Right hindlimb (tissue), 1 donor: Measurements from ENCODE around the gene ADK.
A peak's percentile ranks its signal among the peaks of the same experiment; 100 is the strongest.

Experiments used
- DNase-seq: peaks from one replicate; pipeline ENCODE4 v3.0.0-alpha.2; 2018

ADK gene

GRCh38 chr10:74377476-74377875 lies 226.5 kb downstream of the ADK start:
- no peak for DNase-seq

GRCh38 chr10:74379474-74379873 lies 228.5 kb downstream of the ADK start:
- DNase-seq: no peak

GRCh38 chr10:74380795-74381194 lies 229.8 kb downstream of the ADK start:
- no peak for DNase-seq

- no peak for DNase-seq
Observed at GRCh38 chr10:74381291-74381853, 230.4 kb downstream of the ADK start.

- DNase-seq: no peak
Observed at GRCh38 chr10:74382663-74383062, 231.6 kb downstream of the ADK start.

GRCh38 chr10:74383642-74384041 lies 232.6 kb downstream of the ADK start:
- DNase-seq: no peak

GRCh38 chr10:74384615-74385183 lies 233.7 kb downstream of the ADK start:
- DNase-seq: no peak

GRCh38 chr10:74388801-74389200 lies 237.8 kb downstream of the ADK start:
- DNase-seq: no peak

GRCh38 chr10:74391786-74392185 lies 240.8 kb downstream of the ADK start:
- DNase-seq: no peak

GRCh38 chr10:74394416-74394969 lies 243.5 kb downstream of the ADK start:
- no peak for DNase-seq

- no peak for DNase-seq
Observed at GRCh38 chr10:74400186-74400585, 249.2 kb downstream of the ADK start.

GRCh38 chr10:74406006-74406405 lies 255.0 kb downstream of the ADK start:
- no peak for DNase-seq

GRCh38 chr10:74415146-74415839 lies 264.3 kb downstream of the ADK start:
- no peak for DNase-seq

GRCh38 chr10:74417397-74417796 lies 266.4 kb downstream of the ADK start:
- no peak for DNase-seq

- DNase-seq: peak; percentile 44
Observed at GRCh38 chr10:74418285-74418872, 267.4 kb downstream of the ADK start.

- DNase-seq: no peak
Observed at GRCh38 chr10:74419491-74419951, 268.5 kb downstream of the ADK start.

GRCh38 chr10:74419958-74420375 lies 268.9 kb downstream of the ADK start:
- no peak for DNase-seq

GRCh38 chr10:74424565-74424964 lies 273.5 kb downstream of the ADK start:
- no peak for DNase-seq

GRCh38 chr10:74425456-74426001 lies 274.5 kb downstream of the ADK start:
- DNase-seq: no peak

GRCh38 chr10:74431816-74432215 lies 280.8 kb downstream of the ADK start:
- no peak for DNase-seq

GRCh38 chr10:74432841-74433594 lies 282.0 kb downstream of the ADK start:
- no peak for DNase-seq

GRCh38 chr10:74433595-74433956 lies 282.6 kb downstream of the ADK start:
- DNase-seq: no peak

- no peak for DNase-seq
Observed at GRCh38 chr10:74433993-74434392, 283.0 kb downstream of the ADK start.
